GM10248 (cell line): ENCODE results near the gene SUSD6.

Experiments
- CTCF ChIA-PET: fragments of 300-600 bp; sonication (Branson Sonifier 250); formaldehyde crosslinking; extraction: SDS; loops from one replicate; lab custom pipeline; 2021; ENCODE audit warnings: antibody characterized with exemption; lab: Yijun Ruan, JAX
- POLR2A ChIA-PET: fragments of 350-650 bp; sonication (Branson Sonifier 250); formaldehyde crosslinking; extraction: SDS; loops from one replicate; lab custom pipeline; 2020; ENCODE audit warnings: antibody characterized with exemption; lab: Yijun Ruan, JAX
- DNase-seq: peaks from one replicate; pipeline ENCODE4 v3.0.0; 2012; ENCODE audit errors: extremely low spot score
- TF ChIP-seq, protein P1 (sequence below): IDR thresholded peaks from 2 replicates; pipeline ENCODE4 v1.5.1; 2012; ENCODE audit warnings: mild to moderate bottlenecking, low read depth; ENCODE audit errors: extremely low read depth, missing control alignments, control extremely low read depth

SUSD6 gene

DNA sequence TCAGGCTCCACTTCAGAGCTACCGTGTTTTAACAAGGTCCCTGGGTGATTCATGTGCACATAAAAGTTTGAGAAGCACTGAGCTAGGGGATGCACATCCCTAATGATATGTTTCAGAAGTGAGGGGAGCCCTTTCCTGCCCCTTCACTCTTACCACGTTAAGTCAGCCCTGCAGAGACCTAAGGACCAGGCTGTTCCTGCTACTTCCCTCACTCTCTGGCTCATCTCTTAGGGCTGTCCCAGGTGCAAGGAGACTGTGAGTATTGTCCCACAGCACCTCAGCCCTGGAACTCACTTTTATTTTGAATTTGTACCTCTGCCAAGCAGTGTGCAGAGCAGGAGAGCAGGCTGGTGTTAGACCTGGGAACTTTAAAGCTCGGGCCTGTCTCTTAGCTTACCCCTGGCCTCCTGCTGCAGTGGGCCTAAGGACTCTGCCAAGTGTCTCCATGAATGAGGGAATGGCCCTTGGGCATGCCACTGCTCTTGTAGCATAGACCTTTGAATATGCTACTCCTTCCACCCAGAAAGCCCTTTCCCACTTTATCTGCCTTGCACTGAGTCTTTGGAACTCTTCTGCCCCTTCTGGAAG lies 11.0 kb upstream of the SUSD6 start:
- TF ChIP-seq, protein P1, sequence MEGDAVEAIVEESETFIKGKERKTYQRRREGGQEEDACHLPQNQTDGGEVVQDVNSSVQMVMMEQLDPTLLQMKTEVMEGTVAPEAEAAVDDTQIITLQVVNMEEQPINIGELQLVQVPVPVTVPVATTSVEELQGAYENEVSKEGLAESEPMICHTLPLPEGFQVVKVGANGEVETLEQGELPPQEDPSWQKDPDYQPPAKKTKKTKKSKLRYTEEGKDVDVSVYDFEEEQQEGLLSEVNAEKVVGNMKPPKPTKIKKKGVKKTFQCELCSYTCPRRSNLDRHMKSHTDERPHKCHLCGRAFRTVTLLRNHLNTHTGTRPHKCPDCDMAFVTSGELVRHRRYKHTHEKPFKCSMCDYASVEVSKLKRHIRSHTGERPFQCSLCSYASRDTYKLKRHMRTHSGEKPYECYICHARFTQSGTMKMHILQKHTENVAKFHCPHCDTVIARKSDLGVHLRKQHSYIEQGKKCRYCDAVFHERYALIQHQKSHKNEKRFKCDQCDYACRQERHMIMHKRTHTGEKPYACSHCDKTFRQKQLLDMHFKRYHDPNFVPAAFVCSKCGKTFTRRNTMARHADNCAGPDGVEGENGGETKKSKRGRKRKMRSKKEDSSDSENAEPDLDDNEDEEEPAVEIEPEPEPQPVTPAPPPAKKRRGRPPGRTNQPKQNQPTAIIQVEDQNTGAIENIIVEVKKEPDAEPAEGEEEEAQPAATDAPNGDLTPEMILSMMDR: no peak
- no peak for DNase-seq
- ChIA-PET POLR2A (no interaction called here), CTCF (interaction anchor here (1.0 to 2.5 kb wide), 4 partner anchors 11 to 127 kb away, joined by 3 to 11 read pairs (median 4); partner anchors contain the start of gene SUSD6)

DNA sequence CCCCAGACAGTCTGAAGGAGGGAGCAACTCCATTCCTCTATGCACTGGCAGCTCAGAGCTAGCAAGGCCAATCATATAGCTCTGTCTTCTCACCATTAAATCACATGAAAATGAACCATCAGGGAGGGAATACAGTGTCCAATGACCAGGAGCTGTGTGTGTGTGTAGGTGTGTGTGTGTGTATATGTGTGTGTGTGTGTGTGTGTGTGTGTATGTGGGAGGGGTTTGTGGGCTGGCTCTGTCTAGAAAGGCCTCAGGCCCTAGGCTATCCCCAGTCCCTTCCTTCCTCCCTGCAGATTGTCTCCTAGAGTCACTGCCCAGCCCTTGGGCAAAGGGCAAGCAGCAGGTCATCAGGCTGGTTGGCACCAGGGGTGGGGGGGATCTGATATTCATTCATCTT lies 5.7 kb upstream of the SUSD6 start:
- TF ChIP-seq, protein P1: no peak
- CTCF ChIA-PET: interaction anchor here (0.9 to 4.1 kb wide), 11 partner anchors 12 to 122 kb away, joined by 3 to 34 read pairs (median 4); no protein-coding TSS in a partner anchor
- no peak for DNase-seq
- POLR2A ChIA-PET: interaction anchor here (0.6 kb wide), 1 partner anchor 41 kb away, joined by 3 read pairs; no protein-coding TSS in a partner anchor

DNA sequence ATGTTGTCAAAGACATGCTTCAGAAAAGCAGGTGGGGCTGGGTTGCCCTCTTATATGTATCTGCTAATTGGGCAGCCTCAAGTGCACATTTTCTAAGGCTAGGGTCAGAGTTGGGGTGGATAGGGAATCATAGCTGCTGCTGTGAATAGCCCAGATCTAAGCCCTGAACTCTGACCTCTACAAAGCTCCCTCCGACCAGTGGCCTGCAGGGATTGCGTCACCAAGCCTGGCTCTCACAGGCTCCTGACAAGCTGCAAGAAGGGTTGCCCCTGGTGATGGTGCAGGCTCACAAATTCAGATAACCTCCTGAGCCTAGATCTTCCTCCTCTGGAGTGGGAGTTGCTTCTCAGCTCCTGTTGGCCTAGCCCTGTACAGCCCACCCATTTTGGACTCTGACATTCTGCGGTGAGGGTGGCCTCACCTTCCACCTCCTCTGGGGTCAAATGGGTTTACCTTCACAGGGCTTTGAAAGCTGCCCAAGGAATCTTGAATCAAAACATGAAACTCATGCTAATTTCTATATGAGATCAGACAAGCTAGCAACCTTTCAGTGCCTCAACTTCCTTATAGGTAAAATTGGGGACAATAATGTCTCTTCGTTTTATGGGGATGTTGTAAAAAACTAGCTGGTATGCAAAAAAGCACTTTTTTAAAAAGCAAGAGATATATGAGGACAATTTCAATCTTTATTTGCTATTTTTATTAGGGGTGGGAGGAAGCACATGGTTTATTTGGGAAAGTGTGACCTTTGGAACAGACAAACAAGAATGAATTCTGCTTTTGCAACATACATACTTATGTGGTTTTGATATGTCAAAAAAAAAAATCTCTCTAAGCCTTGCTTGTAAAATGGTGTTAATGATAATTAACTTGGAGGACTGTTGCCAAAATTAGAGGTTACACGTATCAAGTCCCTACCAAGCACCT lies 4.9 kb upstream of the SUSD6 start:
- CTCF ChIA-PET: interaction anchor here (1.0 to 4.1 kb wide), 6 partner anchors 13 to 121 kb away, joined by 3 to 34 read pairs (median 6); no protein-coding TSS in a partner anchor
- no peak for DNase-seq
- POLR2A ChIA-PET: interaction anchor here (0.6 kb wide), 1 partner anchor 40 kb away, joined by 3 read pairs; no protein-coding TSS in a partner anchor
- TF ChIP-seq, protein P1: no peak

DNA sequence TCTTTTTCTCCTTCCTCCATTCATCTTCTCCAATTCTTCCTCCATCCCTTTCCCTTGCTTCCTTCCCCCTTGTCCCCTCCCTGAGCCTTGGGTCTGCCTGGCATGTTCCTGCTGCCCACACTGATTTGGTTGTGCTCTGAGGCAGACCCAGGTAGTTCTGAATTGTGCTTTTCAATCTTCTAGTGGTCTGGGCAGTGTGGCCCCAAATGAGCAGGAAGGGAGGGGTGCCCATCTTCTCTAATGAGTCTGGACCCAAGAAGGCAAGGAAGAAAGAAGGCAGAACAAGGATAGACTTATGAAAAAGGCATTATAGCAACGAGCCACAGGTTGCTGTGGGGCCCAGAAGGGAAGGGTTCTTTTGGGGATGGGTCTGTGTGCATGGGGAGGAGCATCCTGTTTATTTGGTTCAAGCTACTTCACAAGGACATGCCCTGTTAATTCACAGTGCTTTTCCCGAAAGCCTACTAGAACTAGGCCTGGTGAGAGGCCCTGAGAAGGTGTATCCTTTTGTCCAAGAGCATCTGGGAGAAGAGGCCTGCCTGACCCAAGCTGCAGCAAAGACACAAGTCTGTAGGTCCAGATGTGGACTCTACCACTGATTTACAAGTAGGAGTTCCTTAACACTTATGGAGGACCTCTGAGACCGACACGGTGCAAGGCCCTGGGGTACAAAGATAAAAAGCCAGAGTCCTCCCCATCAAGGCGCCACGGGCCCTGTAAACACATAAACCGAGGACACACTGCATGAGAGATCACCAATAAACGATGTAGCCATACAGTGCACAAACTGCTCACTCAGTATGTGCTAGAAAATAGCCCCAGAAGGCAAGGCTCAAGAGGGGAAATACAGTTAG lies 1.1 kb upstream of the SUSD6 start:
- ChIA-PET POLR2A (no interaction called here), CTCF (interaction anchor here (1.1 to 1.3 kb wide), 4 partner anchors 9 to 34 kb away, joined by 3 to 5 read pairs (median 3); no protein-coding TSS in a partner anchor)
- no peak for DNase-seq
- TF ChIP-seq, protein P1: no peak

DNA sequence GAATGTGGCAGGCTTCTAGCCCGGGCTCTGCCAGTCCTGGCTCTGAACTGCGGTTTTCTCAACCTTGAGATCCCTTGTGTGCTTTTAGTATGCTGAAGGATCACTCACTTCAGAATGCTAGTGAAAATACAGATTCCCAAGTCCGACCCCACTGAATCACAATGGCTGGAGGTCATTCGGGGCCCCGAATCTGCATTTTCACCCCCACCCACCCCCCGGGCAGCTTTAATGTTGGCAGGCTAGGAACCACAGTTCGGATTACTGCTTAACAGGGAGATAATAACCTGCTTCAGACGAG lies 573 bp upstream of the SUSD6 start:
- no peak for DNase-seq
- ChIA-PET POLR2A (no interaction called here), CTCF (interaction anchor here (1.1 to 1.3 kb wide), 4 partner anchors 10 to 34 kb away, joined by 3 to 5 read pairs (median 3); no protein-coding TSS in a partner anchor)
- TF ChIP-seq, protein P1: no peak
